Panc1 (cell line): ENCODE measurements around the gene ALPL. TPM values are rescaled to one million over a fixed set of nuclear protein-coding genes. Genes with fewer than 3 reads are reported as not detected.

Experiments used
- ATAC-seq: fragments of 200-7000 bp; cut with Tn5 transposase; 2 replicates; pipeline ENCODE4 v1.9.1; 2020; ENCODE audit warnings: mild to moderate bottlenecking, moderate library complexity
- BruUV-seq: library from RNA; stranded (reverse); fragments of 400-500 nt; replicated peaks from 2 replicates; lab custom pipeline; 2021; lab: Mats Ljungman, UMichigan
- CTCF ChIA-PET: fragments of 300-600 bp; sonication (Branson Sonifier 250); formaldehyde crosslinking; loops from one replicate; lab custom pipeline; 2022; ENCODE audit warnings: antibody characterized with exemption; lab: Charles Lee
- POLR2A ChIA-PET: fragments of 300-600 bp; sonication (Branson Sonifier 250); formaldehyde crosslinking; loops from one replicate; lab custom pipeline; 2022; ENCODE audit warnings: antibody characterized with exemption; lab: Charles Lee
- DNase-seq: peaks from one replicate; pipeline ENCODE4 v3.0.0-alpha.2; 2010; ENCODE audit warnings: low read depth, low spot score
- H3K27ac ChIP-seq: 2 replicates; pipeline ENCODE4 v1.5.1; 2011; ENCODE audit warnings: mild to moderate bottlenecking, low read length, inconsistent platforms
- H3K27me3 ChIP-seq: fragments of 200-500 bp; sonication (Bioruptor generic); 2 replicates; pipeline ENCODE4 v1.6.0; 2014; ENCODE audit warnings: low read length, inconsistent platforms; ENCODE audit not compliant: control insufficient read depth, insufficient read depth
- H3K36me3 ChIP-seq: fragments of 200-500 bp; sonication (Bioruptor generic); 2 replicates; pipeline ENCODE4 v1.5.1; 2014; ENCODE audit warnings: inconsistent platforms, mild to moderate bottlenecking, low read length, moderate library complexity; ENCODE audit not compliant: control insufficient read depth, insufficient read depth
- H3K4me1 ChIP-seq: 2 replicates; pipeline ENCODE4 v1.5.1; 2011; ENCODE audit warnings: inconsistent platforms, mild to moderate bottlenecking, low read length, moderate library complexity; ENCODE audit not compliant: control insufficient read depth, insufficient read depth
- H3K4me3 ChIP-seq, 2 experiments: 2 replicates each; pipeline ENCODE4 v1.5.1; 2011 to 2012; ENCODE audit warnings: low read depth in 2 of 2, low read length in 2 of 2, mild to moderate bottlenecking in 2 of 2, inconsistent platforms in 1 of 2, moderate library complexity in 1 of 2
- H3K9me3 ChIP-seq: fragments of 200-500 bp; sonication (Bioruptor generic); 2 replicates; pipeline ENCODE4 v1.5.1; 2014; ENCODE audit warnings: low read depth, mild to moderate bottlenecking, inconsistent platforms, low read length, moderate library complexity; ENCODE audit not compliant: control insufficient read depth, insufficient read depth
- CTCF ChIP-seq: fragments of 450-650 bp; IDR thresholded peaks from 2 replicates; pipeline ENCODE4 v1.5.1; 2017; ENCODE audit warnings: mild to moderate bottlenecking
- POLR2AphosphoS5 ChIP-seq: IDR thresholded peaks from 2 replicates; pipeline ENCODE4 v1.6.1; 2012; ENCODE audit warnings: mild to moderate bottlenecking, low read depth, low read length, moderate library complexity
- REST ChIP-seq, 2 experiments: IDR thresholded peaks; 2 replicates each; pipeline ENCODE4 v1.6.1; 2011 to 2012; ENCODE audit warnings: low read depth in 2 of 2, control low read depth in 1 of 2, low read length in 1 of 2, mild to moderate bottlenecking in 1 of 2, moderate library complexity in 1 of 2; ENCODE audit not compliant: insufficient read depth in 1 of 2
- SIN3A ChIP-seq: IDR thresholded peaks from 2 replicates; pipeline ENCODE4 v1.6.1; 2012; ENCODE audit warnings: low read depth, mild to moderate bottlenecking, low read length, moderate library complexity, borderline replicate concordance; ENCODE audit not compliant: insufficient read depth
- TCF7L2 ChIP-seq: IDR thresholded peaks from 2 replicates; pipeline ENCODE4 v1.6.1; 2011; ENCODE audit warnings: mild to moderate bottlenecking, low read depth, low read length, inconsistent platforms
- in situ Hi-C: cut with HindIII; loops from 2 replicates; pipeline ENCODE4 v1.10.0; 2016; ENCODE audit warnings: low sequenced_read_pairs, low pct_unique_long_range_greater_than_20kb
- intact Hi-C: fragments of 100-400 bp; cut with micrococcal nuclease; formaldehyde crosslinking; loops from one replicate; pipeline ENCODE4 v1.10.0; 2022; ENCODE audit not compliant: unreplicated experiment
- total RNA-seq: library from RNA; stranded (reverse); gene quantifications from one replicate; pipeline ENCODE4 v1.2.1, GENCODE V29; 2021; ENCODE audit not compliant: unreplicated experiment

ALPL gene
- total RNA-seq, 1 experiment from 2014 or later: 0.82 TPM

DNA sequence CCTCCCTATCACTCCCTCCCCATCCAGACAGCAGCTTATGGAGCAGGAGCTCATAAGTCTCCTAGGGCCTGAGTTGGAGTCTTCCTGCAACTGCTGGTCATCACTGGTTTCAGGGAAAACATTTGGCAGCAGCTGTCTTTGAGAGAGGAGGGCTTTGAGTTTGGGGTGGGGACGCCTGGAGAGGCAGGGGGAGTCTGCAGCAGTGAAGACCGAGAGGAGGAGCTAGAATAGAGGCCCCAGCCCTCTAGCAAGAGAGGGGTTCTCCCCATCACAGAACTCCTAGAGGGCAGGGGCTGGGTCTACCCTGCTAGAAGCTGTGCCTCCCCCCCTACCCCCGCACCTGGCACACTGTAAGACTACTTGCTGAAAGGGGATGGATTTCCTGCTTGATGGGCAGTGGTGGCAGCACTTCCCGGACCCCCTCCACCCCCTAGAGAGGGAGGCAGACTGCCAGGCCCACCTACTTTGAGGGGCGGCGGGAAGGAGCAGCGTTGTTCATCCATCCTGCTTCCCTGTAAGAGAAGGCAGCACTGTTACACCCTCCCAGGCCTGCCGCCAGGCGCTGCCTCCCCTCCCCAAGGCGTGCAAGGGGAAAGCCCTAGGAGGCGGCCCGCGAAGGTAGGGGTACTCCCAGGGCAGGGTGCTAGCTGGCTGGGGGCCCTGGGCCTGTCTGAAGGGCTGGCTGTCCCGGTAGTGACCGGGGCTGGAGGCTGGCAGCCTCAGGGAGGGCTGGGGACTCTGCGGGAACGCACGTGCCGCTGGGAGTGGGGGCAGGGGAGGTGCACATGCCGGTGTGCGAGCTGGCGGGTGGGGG, 109.5 kb downstream of the ALPL start:
- in situ Hi-C loops: no loop called here
- intact Hi-C loops: no loop called here
- Histone ChIP-seq H3K9me3 (no peaks in the 10 kb centered on the region), H3K27ac (no peak overlapping the region), H3K4me3 (no peak overlapping the region), H3K4me1 (no peaks in the 10 kb centered on the region; the same call in 1 of the 2 replicates), H3K36me3 (no peaks in the 10 kb centered on the region), H3K27me3 (no peaks in the 10 kb centered on the region)
- no peak for TF ChIP-seq POLR2AphosphoS5
- TF ChIP-seq REST (IDR thresholded peaks at IDR 0.05; ENCODE audit: insufficient read depth in 1 of 2, low read depth in 2 of 2, low read length in 1 of 2): no peak
- no peak for TF ChIP-seq TCF7L2
- no peak for TF ChIP-seq SIN3A
- no peak for TF ChIP-seq CTCF
- no TSS peak for BruUV-seq
- POLR2A ChIA-PET: no interaction called here
- DNase-seq (no peak), ATAC-seq (no peak)
- CTCF ChIA-PET: no interaction called here

DNA sequence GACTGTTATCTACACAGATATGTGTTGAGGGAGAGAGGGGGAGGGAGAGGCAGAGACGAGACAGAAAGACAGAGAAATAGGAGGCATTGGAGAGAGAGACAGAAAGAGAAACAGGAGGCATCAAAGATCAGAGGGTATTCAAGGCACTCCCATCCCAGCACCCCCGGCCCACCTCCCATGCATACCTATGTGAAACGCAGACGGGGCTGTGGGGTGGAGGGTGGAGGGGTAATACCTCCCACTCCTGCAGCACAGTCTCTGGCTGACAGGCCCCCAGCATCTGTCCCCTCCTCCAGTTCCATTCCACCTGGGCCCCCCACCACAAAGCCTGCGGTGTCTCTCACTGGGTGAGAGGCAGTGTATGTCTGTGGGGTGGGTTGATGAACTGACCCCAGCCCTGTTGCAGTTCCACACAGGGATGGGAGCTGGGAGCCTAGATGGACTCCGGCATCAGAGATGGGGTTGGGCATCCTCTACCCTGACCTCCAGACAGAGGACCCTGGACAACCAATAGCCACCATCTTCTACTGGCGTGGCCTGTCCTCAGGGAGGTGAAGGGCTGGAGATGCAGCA, 110.2 kb downstream of the ALPL start:
- ATAC-seq (no peak), DNase-seq (no peak)
- Histone ChIP-seq H3K4me1 (no peaks in the 10 kb centered on the region; the same call in 1 of the 2 replicates), H3K27me3 (no peaks in the 10 kb centered on the region), H3K36me3 (no peaks in the 10 kb centered on the region), H3K4me3 (no peak overlapping the region), H3K27ac (no peak overlapping the region), H3K9me3 (no peaks in the 10 kb centered on the region)
- no TSS peak for BruUV-seq
- in situ Hi-C loops: no loop called here
- CTCF ChIA-PET: no interaction called here
- no peak for TF ChIP-seq TCF7L2
- no peak for TF ChIP-seq CTCF
- no peak for TF ChIP-seq REST (IDR thresholded peaks at IDR 0.05; ENCODE audit: insufficient read depth in 1 of 2, low read depth in 2 of 2, low read length in 1 of 2)
- TF ChIP-seq POLR2AphosphoS5: no peak
- no peak for TF ChIP-seq SIN3A
- intact Hi-C loops: no loop called here
- POLR2A ChIA-PET: no interaction called here
